NCI-H82 (cell line): ENCODE measurements around the gene CDH13.

Experiments used
- DNase-seq: peaks from one replicate; lab custom pipeline; 2025; lab: John Stamatoyannopoulos, UW

CDH13 gene

DNA sequence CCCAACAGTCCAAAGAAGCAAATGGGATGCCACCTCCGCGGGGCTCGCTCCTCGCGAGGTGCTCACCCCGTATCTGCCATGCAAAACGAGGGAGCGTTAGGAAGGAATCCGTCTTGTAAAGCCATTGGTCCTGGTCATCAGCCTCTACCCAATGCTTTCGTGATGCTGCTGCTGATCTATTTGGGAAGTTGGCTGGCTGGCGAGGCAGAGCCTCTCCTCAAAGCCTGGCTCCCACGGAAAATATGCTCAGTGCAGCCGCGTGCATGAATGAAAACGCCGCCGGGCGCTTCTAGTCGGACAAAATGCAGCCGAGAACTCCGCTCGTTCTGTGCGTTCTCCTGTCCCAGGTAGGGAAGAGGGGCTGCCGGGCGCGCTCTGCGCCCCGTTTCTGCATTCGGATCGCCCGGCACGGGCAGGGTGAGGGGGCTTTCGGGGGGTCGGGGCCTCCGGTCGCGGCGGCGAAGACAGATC is at the start of gene CDH13:
Gene CDH13, plus strand, starts transcription at position 179 of the 471 bp plus-strand sequence.
- peak; percentile 16 for DNase-seq

DNA sequence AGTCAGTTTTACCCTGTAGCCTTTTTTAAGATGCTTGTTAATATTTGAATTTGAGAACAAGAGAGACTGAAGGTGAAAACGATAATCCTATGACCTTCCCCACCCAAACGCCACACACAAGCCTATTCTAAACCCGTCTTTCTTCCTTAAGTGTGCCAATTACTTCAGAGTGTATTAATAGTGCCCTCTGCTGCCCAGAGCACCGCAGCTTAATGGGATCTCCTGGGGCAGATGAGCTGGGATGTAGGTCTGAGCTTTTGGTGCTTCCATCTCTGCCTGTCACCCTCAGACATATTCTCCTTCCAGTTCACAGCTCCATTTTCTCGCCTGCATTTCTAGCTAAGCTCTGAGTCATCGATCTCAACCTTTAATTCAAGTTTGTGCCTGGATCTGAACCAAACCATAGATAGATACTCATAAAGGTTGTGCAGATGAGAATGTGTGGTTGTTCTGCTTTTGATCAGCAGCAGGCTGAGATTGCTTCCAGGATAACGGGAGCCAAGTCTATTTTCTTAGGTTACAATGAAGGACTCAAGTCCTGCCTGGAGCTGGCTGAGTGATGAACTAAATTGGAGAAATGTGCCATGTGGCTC is 46.4 kb upstream of the CDH13 start:
- peak; percentile 50 for DNase-seq

DNA sequence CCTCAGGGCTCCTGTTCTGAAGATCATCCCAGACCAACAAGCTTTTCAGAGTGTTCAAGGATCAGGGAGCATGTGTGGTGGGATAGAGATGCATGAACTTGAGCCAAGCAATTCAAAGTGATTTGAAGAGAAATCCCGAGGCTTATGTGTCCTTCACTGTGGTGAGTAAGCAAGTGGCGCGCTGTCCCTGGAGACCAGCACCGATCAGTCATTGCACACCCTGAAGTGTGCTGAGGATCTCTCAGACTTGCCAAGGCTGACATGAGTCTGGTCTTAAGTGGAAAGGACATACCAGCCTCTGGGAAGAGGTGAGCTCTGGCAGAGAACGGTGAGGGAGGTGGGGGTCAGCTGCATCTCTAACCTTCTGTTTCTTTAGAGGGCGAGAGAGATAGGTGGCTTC is 43.8 kb upstream of the CDH13 start:
- DNase-seq: no peak

DNA sequence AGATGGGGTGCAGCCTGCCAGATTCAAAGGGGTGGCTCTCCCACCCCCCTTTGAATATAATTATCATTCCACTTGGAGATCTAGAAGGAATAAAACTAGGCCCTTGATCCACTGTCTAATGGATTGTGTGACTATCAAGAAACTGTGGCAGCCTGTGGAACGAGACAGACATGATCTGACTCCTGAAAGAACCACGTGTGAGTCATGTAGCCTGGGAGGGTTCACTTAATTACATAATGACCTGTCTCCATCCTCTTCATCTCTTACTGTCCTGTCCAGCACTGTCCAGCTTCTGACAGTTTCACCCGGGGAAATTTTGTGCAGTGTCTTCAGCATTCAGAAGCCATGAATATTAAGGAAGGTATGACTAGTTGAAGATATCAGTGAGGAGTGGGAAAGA is 43.3 kb upstream of the CDH13 start:
- no peak for DNase-seq

DNA sequence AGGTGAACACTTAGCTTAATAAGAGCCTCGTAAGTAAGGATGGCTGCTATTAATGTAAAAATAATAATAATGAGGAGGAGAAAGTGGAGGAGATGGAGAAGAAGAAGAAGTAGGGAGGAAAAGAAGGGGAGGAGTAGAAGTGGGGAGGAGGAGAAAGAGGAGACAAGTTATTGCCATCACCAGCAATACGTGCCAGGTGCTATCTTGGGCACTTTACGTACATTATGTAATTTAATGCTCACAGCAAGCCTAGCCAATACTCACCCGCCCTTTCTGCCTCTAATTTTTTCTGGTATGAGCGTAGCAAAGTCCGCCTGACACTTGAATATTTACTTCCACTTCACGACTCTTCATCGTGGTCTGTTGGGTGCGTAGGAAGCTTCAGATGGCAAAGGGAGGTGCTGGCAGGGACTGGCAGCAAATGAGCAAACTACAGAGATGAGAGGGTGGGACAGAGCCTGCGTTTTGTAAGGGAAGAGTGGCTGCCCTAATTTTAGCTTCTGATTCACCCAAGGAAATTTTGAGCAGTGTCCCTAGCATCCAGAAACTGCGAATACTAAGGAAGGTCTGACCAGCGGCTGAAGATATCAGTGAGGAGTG is 42.1 kb upstream of the CDH13 start:
- no peak for DNase-seq

DNA sequence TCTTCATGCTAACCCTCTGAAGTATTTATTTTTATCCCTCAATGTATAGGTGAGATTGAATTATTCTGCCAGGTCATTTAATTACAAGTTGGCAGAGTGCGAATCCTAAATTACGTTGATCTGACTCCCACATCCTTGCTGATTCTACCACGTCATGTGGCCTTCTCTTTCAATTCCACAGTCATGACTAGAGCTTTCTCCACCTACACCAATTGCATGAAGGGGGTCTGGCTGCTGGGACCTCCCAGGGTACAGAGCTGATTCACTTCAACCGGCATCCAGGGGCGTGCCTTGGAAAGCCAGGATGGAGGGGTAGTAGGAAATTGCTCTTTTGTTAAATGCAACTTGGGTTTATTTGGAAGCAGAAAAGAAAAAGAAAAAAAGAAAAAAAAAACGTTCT is 41.1 kb upstream of the CDH13 start:
- no peak for DNase-seq

DNA sequence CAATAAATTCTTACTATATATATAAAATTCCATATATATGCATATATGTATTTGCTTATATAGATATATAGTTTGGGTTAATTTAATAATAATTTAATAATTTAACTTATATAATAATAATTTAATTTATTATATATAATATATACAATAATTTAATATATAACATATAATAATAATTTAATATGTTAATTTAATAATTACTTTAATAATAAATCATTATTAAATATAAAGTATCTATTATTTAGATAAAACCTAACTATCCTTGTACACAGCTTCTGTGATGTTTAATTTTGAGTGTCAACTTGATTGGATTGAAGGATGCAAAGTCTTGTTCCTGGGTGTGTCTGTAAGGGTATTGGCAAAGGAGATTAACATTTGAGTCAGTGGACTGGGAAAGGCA is 40.6 kb upstream of the CDH13 start:
- no peak for DNase-seq

DNA sequence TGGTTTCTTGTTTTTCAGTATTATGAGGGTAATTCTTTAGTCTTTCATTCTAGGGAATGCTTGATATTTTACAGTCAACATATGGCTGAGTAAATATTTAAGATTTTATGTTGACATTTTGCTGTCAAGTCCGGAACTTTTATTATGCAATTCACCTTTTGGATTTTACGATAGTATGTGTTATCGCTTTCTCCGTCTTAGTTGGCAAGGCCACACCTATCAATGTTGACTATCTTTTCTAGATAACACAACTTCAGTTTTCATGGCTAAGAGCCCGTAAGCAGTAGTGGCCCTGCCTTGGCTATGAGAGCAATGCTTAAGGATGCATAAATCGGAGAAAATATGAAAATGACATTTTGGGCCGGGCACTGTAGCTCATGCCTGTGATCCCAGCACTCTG is 39.5 kb upstream of the CDH13 start:
- no peak for DNase-seq

DNA sequence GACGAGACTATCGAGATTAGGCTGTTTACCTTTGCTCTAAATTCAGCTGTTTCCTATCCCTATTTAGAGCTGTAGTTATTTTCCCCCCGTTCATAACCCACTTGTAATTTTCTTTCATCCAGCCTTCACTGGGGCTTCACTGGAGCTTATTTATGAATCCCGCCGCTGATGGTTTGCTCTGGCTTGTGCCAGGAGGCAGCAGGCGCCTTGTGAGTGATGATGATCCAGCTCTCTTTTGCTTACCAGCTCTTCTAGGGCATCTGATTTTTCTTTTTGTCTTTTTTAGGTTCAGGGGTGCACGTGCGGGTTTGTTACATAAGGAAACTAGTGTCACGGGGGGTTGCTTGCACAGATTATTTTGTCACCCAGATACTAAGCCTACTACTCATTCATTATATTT is 37.4 kb upstream of the CDH13 start:
- DNase-seq: no peak

DNA sequence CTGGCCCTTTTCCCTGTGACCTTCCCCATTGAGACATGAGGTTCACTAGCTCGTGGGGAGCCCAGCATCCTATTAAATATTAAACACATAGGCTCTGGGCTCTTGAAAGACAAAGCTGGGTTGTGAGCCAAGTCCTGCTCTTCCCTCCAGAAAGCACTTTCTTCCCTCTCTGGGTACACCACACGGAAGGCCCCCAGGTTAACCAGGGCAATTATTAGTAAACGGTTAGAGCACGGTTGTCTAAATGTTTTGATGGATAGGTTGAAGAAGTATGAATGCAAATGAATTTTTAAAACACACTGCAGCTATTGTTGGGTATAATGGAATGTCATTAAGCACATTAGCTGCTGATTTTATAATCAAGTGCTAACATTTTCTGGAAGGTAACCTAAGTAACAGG is 32.7 kb upstream of the CDH13 start:
- DNase-seq: no peak

DNA sequence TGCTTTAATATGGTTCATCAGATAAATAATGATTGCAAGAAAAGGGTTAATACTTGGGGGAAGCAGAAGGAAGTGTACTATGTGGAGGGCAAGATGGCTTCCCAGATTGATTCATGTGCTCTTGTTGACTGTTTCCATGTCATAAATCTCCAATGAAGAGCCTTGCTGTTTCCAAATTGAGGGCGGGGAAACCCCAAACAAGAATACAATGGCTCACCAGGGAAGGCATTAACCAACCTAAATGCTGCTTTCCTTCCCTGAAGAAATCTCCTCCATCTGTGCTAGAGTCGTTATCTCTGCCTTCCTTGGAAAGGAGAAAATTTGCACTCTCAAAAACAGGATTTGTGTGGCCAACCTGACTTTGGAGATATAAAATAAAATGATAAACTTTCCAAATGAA is 28.0 kb upstream of the CDH13 start:
- DNase-seq: no peak

DNA sequence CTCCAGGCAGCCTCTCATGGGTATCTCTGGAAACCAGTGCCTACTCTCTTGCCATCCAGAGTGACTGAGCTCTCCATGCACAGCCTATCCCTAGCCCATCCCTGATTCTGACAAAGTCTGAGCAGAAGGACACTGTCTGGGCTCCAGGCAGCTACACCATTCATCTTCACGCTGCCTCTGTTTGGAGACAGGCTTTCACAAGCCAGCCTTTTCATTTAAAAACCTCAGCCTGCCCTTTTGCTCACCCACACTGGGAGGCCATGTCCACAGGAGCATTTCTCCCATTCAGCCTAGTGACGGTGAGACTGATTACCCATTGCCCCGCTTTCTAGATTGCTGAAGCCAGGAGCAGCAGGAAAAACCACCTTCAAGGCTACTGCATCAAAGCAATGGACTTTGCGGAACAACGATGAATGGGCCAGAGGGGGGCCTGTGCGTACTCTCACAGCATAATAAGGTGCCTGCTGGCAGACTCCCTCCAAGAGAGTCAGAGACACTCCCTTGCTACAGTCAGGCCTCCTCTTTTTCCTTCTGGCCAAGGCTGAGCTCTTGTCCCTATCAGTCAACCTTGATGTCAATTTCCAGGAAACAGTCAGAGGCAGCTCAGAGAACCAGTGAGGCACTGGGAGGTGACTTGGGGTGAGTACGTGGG is 24.7 kb upstream of the CDH13 start:
- no peak for DNase-seq

DNA sequence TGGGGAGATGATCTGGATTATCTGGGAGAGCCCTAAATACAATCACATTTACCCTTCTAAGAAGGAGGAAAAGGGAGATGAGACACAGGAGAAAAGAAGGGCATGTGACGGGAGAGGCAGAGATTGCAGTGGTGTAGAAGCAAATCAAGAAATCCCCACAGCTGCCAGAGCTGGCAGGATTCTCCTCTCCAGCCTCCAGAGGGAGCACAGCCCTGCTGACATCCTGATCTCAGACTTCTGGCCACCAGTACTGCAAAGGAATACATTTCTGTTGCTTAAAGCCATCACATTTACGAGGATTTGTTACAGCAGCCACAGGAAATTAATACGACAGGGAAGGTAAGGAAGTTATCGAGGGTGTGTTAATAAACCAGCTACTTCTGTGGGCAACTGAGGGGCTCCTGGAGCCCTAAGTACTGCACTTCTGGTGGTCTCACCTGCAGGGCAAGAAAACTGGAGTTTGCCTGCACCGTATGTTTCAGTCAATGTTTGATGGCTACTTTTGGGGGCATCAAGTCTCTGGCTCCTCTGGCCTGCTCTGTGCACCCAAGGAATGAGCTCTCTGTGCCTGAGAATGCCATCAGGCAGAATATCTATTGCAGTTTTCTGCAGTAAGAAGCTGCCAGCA is 22.9 kb upstream of the CDH13 start:
- DNase-seq: peak; percentile 82

DNA sequence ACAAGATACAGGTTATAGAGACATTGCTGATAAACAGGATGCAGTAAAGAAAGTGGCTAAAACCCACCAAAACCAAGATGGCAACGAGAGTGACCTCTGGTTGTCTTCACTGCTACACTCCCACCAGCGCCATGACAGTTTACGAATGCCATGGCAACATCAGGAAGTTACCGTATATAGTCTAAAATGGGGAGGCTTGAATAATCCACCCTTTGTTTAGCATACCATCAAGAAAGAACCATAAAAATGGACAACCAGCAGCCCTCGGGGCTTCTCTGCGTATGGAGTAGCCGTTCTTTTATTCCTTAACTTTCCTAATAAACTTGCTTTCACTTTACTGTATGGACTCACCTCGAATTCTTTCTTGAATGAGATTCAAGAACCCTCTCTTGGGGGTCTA is 21.7 kb upstream of the CDH13 start:
- no peak for DNase-seq

DNA sequence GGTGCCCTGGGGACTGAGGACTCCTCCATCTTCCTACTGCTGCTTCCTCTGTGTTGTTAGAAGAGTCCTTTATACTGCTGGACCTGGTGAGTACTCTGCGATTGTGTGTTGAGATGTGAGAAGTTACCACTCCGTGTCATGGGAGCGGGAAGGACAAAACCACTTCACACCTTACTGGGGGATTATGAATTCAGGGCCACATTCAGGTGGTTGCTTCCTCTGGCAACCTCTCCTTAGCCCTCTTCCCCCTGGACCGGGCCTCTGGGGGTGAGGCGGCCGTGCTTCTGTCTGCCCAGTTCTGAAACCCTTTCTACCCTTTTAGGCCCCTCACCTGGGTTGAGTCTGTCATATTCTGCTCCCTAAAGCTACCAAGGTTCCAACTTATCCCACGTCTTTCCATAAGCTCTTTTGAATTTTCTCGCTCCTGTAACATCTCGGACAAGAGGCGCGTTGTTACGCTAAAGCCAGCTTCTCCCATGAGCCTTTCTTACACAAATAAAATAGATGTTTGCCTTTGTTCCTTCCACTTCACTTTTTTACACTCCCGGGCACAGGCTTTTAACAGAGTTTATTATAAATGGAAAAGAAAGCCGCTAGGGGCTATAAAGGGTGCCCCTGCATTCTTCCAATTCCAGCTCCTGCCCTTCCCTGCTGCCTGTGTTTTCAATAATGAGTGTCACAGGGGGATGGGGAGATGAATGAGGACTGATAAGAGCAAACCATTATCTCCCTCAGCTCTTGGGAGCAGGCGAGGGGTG is 20.7 kb upstream of the CDH13 start:
- DNase-seq: no peak

DNA sequence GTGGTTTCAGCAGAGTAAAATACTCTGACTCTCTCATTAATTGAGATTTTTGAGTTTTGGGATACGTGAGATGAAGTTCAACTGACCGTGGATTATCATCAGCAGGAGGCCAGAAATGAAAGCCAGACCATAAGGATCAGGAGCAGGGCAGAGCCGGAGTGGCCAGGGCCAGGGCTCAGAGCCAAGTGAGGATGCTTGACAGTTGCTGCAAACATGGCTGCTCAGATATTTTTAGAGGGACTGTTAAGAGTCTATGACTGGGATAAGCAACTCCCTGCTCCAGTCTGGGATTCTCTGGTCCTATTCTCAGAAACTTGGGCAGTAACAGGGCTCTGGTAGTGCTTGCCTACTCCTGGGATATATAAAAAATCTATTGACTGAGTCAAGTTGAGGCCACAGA is 17.6 kb upstream of the CDH13 start:
- DNase-seq: no peak

DNA sequence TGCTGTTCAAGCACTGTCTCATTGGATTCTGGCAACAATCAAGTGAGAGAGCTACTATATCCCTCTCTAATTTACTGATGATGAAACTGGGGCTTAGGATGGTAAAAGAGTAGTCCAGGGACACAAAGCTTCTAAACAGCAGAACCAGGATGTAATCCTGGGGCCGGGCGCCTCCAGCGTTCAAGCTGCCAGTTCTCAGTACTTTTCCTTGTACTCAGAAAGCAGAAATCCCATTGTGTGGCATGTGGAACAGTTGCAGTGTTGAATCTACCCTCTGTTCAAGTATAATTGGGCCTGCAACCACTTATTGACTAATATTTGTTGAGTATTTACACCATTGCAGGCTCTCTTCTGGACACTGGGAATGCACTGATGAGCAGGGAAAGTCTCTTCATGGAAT is 14.5 kb upstream of the CDH13 start:
- DNase-seq: no peak

DNA sequence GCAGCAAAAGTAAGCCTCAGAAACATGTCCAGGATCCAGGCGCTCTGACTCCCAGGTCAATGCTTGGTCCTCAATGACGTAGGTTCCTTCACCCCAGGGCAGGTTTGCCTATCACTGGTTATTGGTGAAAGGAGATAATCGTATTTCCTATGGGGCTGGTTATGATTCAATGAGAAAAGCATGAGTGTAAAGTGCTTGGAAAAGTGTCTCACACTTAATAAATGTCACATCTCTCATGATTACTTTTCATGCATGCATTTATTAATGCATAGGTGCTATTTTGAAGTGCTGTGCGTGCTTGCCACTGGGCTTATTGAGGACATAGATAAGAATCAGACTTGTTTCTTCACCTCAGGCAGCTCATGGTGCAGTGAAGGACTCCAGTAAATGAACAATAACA is 10.4 kb upstream of the CDH13 start:
- DNase-seq: no peak

DNA sequence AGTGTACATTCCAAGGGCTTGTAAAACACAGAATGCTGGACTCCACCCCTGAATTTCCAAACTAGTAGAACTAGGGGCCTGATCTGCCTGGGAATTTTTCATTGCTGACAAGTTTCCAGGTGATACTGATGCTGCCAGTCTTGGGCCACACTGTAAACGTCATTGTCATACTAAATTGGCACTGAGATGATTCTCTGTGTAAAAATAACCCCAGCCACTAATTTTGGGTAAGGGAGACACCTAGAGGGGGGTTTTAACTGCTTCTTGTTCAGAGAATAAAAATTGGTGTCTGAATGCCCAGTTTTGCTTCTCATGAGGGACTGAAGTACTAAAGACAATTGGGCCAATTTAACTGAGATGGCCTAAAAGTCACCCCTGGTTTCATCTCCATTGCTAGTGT is 5.0 kb upstream of the CDH13 start:
- no peak for DNase-seq

DNA sequence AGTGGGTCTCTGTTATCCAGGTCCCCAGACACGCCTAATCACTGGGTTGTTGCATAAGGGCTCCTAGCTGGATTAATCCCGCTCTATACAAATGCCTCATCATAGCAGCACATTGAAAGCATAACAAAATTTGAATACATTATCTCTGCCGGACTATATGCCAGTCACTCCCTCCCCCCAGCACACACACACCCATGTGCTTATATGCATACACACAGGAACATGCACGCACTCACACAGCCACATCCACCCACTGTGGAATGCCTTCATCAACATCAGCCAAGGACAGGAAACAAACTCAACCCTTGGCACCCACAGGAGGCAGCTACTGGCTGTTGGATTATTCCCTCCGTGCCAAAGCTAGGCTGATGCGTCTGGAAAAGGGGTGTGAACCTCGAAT is 3.5 kb upstream of the CDH13 start:
- no peak for DNase-seq

DNA sequence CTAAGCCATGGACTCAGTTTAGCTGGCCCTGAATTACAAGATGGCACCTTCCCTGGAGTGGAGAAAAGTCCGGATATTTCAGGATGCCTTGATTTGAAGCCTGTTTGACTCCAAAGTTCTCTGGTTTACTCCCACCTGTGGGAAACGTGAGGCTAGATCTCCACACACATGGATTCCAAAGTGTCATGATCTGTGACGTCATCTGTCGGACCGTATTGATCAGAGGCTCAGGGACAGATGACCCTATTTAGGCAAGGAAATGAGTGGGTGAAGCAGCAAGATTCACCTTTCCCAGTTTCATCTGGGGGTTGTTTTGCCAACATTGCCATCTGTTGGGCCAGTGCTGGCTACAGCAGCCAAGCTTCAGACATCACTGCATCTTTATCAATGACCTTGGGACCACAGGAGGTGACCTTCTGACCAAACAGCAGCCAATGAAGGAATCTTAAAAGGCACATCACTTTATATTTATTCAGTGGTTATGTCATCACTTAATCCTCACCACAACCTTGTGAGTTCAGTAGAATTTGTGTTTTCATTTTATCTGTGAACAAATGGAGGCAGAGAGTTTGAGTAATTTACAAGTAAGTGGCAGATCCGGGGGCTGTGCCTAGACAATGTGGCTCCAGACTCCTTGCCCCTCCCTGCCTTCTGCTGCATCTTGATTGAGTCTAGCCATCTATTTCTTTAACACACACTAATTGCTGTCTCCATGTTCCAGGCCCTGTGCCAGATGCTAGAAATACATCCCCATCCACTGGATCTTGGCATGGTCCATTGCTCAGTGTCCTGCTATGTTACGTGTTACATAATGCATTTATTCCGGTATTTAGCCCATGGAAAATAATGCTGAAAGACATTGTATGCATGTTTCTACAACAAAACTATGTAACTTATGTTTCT is 1.5 kb upstream of the CDH13 start:
- DNase-seq: no peak

DNA sequence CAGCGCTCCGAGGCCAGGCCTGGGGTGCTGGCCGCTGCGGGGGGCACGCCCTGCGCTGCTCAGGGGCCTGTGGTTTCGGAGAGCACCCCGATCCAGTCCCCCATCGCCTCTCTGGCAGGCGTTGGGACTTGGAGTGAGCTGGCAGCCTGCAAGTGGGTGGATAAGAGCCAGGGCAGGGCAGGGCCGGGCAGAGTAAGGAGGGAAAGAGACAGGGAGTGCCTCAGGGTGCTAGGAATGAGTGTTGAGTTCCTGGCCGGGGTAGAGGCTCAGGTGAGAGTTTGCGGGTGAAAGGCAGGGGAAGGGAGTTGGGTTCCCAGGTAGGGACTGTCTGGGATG is 1.3 kb downstream of the CDH13 start:
- no peak for DNase-seq
